ENCODE measurements around the gene SKAP2. TPM values are rescaled to one million over a fixed set of nuclear protein-coding genes. Genes with fewer than 3 reads are reported as not detected.

The SKAP2 gene
- polyA plus RNA-seq, 3 donors = 19.2 to 204 (median 158) TPM

GRCh38 chr7:26718063-26718462, 146.3 kb downstream of the SKAP2 start:
- no peak overlapping the region for H3K4me3 Mint-ChIP-seq

GRCh38 chr7:26714438-26714837, 150.0 kb downstream of the SKAP2 start:
- H3K4me2 ChIP-seq (replicated peaks; ENCODE audit: extremely low read depth, low read length, poor library complexity, severe bottlenecking) = no peak overlapping the region
- Mint-ChIP-seq H3K27me3 (ENCODE audit: low read depth in 3 of 3) (no peaks in the 10 kb centered on the region), H3K4me1 (peaks cover 4% of the 10 kb centered on the region), H3K36me3 (peaks cover 33 to 53% of the 10 kb centered on the region in 2 donors), H3K4me3 (no peak overlapping the region), H3K27ac (no peak overlapping the region), H3K9me3 (no peaks in the 10 kb centered on the region)
- no CpG with 5 or more reads among the region's 3 CpGs for WGBS (ENCODE audit: insufficient coverage)
- peaks cover 5% of the 10 kb centered on the region for H4K20me1 ChIP-seq (ENCODE audit: insufficient read depth, low read length)
- no peak overlapping the region for H2AFZ ChIP-seq (ENCODE audit: insufficient read depth, low read depth, low read length, poor library complexity, severe bottlenecking)
- no peak overlapping the region for H3K9ac ChIP-seq (ENCODE audit: insufficient read depth, low read length, poor library complexity, severe bottlenecking)
- H3K9me3 ChIP-seq (replicated peaks in 1 of 2; ENCODE audit: control insufficient read depth in 1 of 2, insufficient read depth in 1 of 2, low read length in 2 of 2) = no peaks in the 10 kb centered on the region
- intact Hi-C loops (cut with micrococcal nuclease) = no loop called here
- H3K36me3 ChIP-seq (replicated peaks in 1 of 2; ENCODE audit: control insufficient read depth in 1 of 2, insufficient read depth in 2 of 2, low read length in 2 of 2) = peaks cover 15 to 55% of the 10 kb centered on the region in 2 donors
- H3K79me2 ChIP-seq (ENCODE audit: insufficient read depth, low read length) = no peaks in the 10 kb centered on the region
- no peak for TF ChIP-seq CTCF (IDR thresholded peaks at IDR 0.05)
- H3K27me3 ChIP-seq (ENCODE audit: control insufficient read depth in 2 of 2, insufficient read depth in 2 of 2, low read length in 2 of 2) = no peaks in the 10 kb centered on the region
- H3K27ac ChIP-seq (ENCODE audit: low read depth in 1 of 2, low read length in 2 of 2) = no peak overlapping the region
- no peak overlapping the region for H3K4me3 ChIP-seq (replicated peaks in 1 of 3; ENCODE audit: low read depth in 2 of 3, low read length in 3 of 3)
- H3K4me1 ChIP-seq (ENCODE audit: control insufficient read depth in 1 of 2, insufficient read depth in 2 of 2, low read length in 2 of 2) = no peaks in the 10 kb centered on the region
- no peak for DNase-seq

More at GRCh38 chr7:26718063-26718462, 146.3 kb downstream of the SKAP2 start:
- Histone ChIP-seq H3K27ac (ENCODE audit: low read depth in 1 of 2, low read length in 2 of 2) (no peak overlapping the region), H3K9me3 (replicated peaks in 1 of 2; ENCODE audit: control insufficient read depth in 1 of 2, insufficient read depth in 1 of 2, low read length in 2 of 2) (no peaks in the 10 kb centered on the region), H3K36me3 (replicated peaks in 1 of 2; ENCODE audit: control insufficient read depth in 1 of 2, insufficient read depth in 2 of 2, low read length in 2 of 2) (peaks cover 24 to 68% of the 10 kb centered on the region in 2 donors), H3K4me3 (replicated peaks in 1 of 3; ENCODE audit: low read depth in 2 of 3, low read length in 3 of 3) (no peak overlapping the region), H3K79me2 (ENCODE audit: insufficient read depth, low read length) (no peaks in the 10 kb centered on the region), H4K20me1 (ENCODE audit: insufficient read depth, low read length) (no peaks in the 10 kb centered on the region), H3K27me3 (ENCODE audit: control insufficient read depth in 2 of 2, insufficient read depth in 2 of 2, low read length in 2 of 2) (no peaks in the 10 kb centered on the region), H3K9ac (ENCODE audit: insufficient read depth, low read length, poor library complexity, severe bottlenecking) (no peak overlapping the region), H2AFZ (ENCODE audit: insufficient read depth, low read depth, low read length, poor library complexity, severe bottlenecking) (no peak overlapping the region), H3K4me1 (ENCODE audit: control insufficient read depth in 1 of 2, insufficient read depth in 2 of 2, low read length in 2 of 2) (no peaks in the 10 kb centered on the region), H3K4me2 (replicated peaks; ENCODE audit: extremely low read depth, low read length, poor library complexity, severe bottlenecking) (no peak overlapping the region)
- DNase-seq = no peak
- Mint-ChIP-seq H3K27ac (no peak overlapping the region), H3K27me3 (ENCODE audit: low read depth in 3 of 3) (no peaks in the 10 kb centered on the region), H3K9me3 (peaks cover 0 to 2% (median 0%) of the 10 kb centered on the region in 7 donors), H3K36me3 (peaks cover 50 to 62% of the 10 kb centered on the region in 2 donors), H3K4me1 (no peaks in the 10 kb centered on the region)
- no CpG with 5 or more reads among the region's 1 CpG for WGBS (ENCODE audit: insufficient coverage)
- intact Hi-C loops (cut with micrococcal nuclease) = no loop called here
- TF ChIP-seq CTCF (IDR thresholded peaks at IDR 0.05) = no peak

Data from CD14-positive monocyte (primary cell).